Choroid plexus epithelial cell (primary cell): Measurements from ENCODE around the gene RNF167.

Experiments used
- DNase-seq: peaks from one replicate; pipeline ENCODE4 v3.0.0-alpha.2; 2010; ENCODE audit warnings: low read depth
- H3K4me3 ChIP-seq: 2 replicates; pipeline ENCODE4 v1.5.1; 2011; ENCODE audit warnings: low read depth, mild to moderate bottlenecking, control low read depth, low read length, moderate library complexity
- CTCF ChIP-seq: conservative IDR thresholded peaks from 2 replicates; pipeline ENCODE4 v1.5.1; 2011; ENCODE audit warnings: low read depth, mild to moderate bottlenecking, control low read depth, inconsistent platforms, low read length, moderate library complexity

Gene RNF167

GRCh38 chr17:4895657-4896331 is 44.3 kb upstream of the RNF167 start:
- no peak for DNase-seq
- no peak overlapping the region for H3K4me3 ChIP-seq
- TF ChIP-seq CTCF: peak; percentile 30

- H3K4me3 ChIP-seq: no peak overlapping the region
- no peak for TF ChIP-seq CTCF
- no peak for DNase-seq
Measured at GRCh38 chr17:4896332-4897197, 43.5 kb upstream of the RNF167 start.

- no peak for TF ChIP-seq CTCF
- no peak overlapping the region for H3K4me3 ChIP-seq
- DNase-seq: no peak
Measured at GRCh38 chr17:4897198-4897687, 42.8 kb upstream of the RNF167 start.

- TF ChIP-seq CTCF: no peak
- H3K4me3 ChIP-seq: no peak overlapping the region
- DNase-seq: no peak
Measured at GRCh38 chr17:4897785-4898184, 42.3 kb upstream of the RNF167 start.

- H3K4me3 ChIP-seq: no peak overlapping the region
- no peak for TF ChIP-seq CTCF
- no peak for DNase-seq
Measured at GRCh38 chr17:4898351-4898750, 41.7 kb upstream of the RNF167 start.

GRCh38 chr17:4898927-4899326 is 41.1 kb upstream of the RNF167 start:
- no peak for TF ChIP-seq CTCF
- peak overlapping the region; percentile 56 for H3K4me3 ChIP-seq
- DNase-seq: no peak
